SK-N-SH (cell line): Measurements from ENCODE around the gene CDH4.

Experiments
- EP300 ChIP-seq, 2 experiments: IDR thresholded peaks; 2 replicates each; pipeline versions ENCODE4 v1.4.0 to v1.6.1; 2012; ENCODE audit warnings: borderline replicate concordance in 1 of 2, low read depth in 1 of 2, low read length in 1 of 2
- FOXJ3 ChIP-seq: sonication (generic); formaldehyde crosslinking; IDR thresholded peaks from 2 replicates; pipeline ENCODE4 v1.5.1; 2020; ENCODE audit warnings: mild to moderate bottlenecking, missing genetic modification reagents
- NFIC ChIP-seq: IDR thresholded peaks from 2 replicates; pipeline ENCODE4 v1.4.0; 2012; ENCODE audit warnings: borderline replicate concordance
- POLR2AphosphoS5 ChIP-seq: IDR thresholded peaks from 2 replicates; pipeline ENCODE4 v1.6.1; 2012; ENCODE audit warnings: low read depth, low read length
- REST ChIP-seq: IDR thresholded peaks from 2 replicates; pipeline ENCODE4 v1.6.1; 2012; ENCODE audit warnings: mild to moderate bottlenecking, low read depth, low read length, moderate library complexity
- TF ChIP-seq, protein P1 (sequence below): fragments of 200-600 bp; sonication (generic); IDR thresholded peaks from 2 replicates; pipeline ENCODE4 v1.6.1; 2017; ENCODE audit warnings: antibody characterized with exemption, mild to moderate bottlenecking, moderate library complexity

DNA sequence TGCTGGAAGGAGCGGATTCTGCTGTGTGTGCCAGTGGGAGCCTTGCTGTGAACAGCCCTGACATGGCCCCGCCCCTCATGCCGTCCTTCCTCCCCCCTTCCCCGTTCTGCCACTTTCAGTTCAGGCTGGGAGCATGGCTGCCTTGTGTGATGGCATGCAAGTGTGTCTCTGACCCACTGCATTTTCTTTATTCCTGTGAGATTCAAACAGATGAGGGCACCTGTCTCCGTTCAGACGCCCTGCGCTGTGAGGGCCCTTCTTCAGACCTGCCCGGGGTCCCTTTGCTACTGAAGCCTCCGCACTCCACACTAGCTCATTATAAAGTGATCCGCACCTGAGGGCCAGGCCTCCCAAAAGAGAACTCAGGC is 725.3 kb downstream of the CDH4 start:
- TF ChIP-seq, protein P1, sequence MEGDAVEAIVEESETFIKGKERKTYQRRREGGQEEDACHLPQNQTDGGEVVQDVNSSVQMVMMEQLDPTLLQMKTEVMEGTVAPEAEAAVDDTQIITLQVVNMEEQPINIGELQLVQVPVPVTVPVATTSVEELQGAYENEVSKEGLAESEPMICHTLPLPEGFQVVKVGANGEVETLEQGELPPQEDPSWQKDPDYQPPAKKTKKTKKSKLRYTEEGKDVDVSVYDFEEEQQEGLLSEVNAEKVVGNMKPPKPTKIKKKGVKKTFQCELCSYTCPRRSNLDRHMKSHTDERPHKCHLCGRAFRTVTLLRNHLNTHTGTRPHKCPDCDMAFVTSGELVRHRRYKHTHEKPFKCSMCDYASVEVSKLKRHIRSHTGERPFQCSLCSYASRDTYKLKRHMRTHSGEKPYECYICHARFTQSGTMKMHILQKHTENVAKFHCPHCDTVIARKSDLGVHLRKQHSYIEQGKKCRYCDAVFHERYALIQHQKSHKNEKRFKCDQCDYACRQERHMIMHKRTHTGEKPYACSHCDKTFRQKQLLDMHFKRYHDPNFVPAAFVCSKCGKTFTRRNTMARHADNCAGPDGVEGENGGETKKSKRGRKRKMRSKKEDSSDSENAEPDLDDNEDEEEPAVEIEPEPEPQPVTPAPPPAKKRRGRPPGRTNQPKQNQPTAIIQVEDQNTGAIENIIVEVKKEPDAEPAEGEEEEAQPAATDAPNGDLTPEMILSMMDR = no peak
- TF ChIP-seq POLR2AphosphoS5 (no peak), FOXJ3 (CRISPR knock-in tag) (no peak), REST (no peak), EP300 (IDR thresholded peaks at IDR 0.05; ENCODE audit: borderline replicate concordance in 1 of 2, low read depth in 1 of 2, low read length in 1 of 2) (no peak), NFIC (no peak)
